C4-2B (cell line): ENCODE data around the gene SPON2.

Source experiments
- ZFX ChIP-seq: fragments of 450-650 bp; IDR thresholded peaks from 2 replicates; pipeline ENCODE4 v1.6.1; 2017
- TF ChIP-seq, protein P1 (sequence below): fragments of 450-650 bp; conservative IDR thresholded peaks from 2 replicates; pipeline ENCODE4 v1.5.1; 2017; ENCODE audit warnings: mild to moderate bottlenecking

DNA sequence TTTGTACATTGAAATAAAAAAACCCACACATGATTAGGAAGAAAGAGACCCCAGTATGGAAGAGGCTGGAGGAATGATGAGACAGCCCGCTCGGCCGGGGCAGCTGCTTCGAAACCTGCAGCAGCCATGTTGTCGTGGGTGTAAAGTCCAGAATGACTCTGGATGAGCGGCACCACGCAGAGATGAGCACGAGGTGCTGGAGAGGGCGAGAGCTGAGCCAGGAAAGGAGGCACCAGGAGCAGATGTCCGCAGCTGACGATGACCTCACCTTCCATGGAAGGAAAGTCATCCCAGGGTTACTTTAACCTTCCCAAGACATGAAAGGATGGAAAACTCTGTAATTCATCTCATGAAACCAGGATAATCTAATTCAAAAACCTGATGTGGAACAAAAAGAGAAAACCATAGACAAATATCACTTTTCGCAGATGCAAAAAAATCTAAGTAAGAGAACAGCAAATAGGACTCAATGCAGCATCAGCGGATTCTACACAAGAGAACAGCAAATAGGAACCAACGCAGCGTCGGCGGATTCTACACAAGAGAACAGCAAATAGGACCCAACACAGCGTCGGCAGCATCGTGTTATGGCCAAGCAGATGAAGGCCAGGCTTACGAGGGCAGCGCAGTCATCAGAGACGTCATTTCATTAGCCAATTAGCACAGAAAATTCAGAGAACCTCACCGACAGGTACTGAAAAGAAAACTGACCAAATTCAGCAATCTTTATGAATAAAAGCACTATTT is 25.9 kb upstream of the SPON2 start:
- TF ChIP-seq, protein P1, sequence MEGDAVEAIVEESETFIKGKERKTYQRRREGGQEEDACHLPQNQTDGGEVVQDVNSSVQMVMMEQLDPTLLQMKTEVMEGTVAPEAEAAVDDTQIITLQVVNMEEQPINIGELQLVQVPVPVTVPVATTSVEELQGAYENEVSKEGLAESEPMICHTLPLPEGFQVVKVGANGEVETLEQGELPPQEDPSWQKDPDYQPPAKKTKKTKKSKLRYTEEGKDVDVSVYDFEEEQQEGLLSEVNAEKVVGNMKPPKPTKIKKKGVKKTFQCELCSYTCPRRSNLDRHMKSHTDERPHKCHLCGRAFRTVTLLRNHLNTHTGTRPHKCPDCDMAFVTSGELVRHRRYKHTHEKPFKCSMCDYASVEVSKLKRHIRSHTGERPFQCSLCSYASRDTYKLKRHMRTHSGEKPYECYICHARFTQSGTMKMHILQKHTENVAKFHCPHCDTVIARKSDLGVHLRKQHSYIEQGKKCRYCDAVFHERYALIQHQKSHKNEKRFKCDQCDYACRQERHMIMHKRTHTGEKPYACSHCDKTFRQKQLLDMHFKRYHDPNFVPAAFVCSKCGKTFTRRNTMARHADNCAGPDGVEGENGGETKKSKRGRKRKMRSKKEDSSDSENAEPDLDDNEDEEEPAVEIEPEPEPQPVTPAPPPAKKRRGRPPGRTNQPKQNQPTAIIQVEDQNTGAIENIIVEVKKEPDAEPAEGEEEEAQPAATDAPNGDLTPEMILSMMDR: no peak
- TF ChIP-seq ZFX: no peak
